IMR-90 (cell line): ENCODE data around the gene MCRS1. TPM values are rescaled to one million over a fixed set of nuclear protein-coding genes. Genes with fewer than 3 reads are reported as not detected.

ENCODE experiments used
- ATAC-seq: fragments of 200-7000 bp; cut with Tn5 transposase; 2 replicates; pipeline ENCODE4 v1.9.1; 2020; ENCODE audit warnings: low read depth, mild to moderate bottlenecking, moderate library complexity
- BruUV-seq: library from RNA; stranded (reverse); fragments of 400-500 nt; replicated peaks from 2 replicates; lab custom pipeline; 2021; lab: Mats Ljungman, UMichigan
- CTCF ChIA-PET: fragments of 300-600 bp; formaldehyde crosslinking; extraction: SDS; loops from one replicate; lab custom pipeline; 2021; ENCODE audit warnings: antibody characterized with exemption; lab: Yijun Ruan, JAX
- POLR2A ChIA-PET: fragments of 300-600 bp; sonication (Branson Sonifier 250); formaldehyde crosslinking; loops from one replicate; lab custom pipeline; 2022; ENCODE audit warnings: antibody characterized with exemption; ENCODE audit not compliant: unreplicated experiment; lab: Charles Lee
- DNase-seq: peaks from one replicate; pipeline ENCODE4 v3.0.0; 2013
- H2AFZ ChIP-seq: replicated peaks from 2 replicates; pipeline ENCODE3; 2013; ENCODE audit warnings: low read length, mild to moderate bottlenecking; ENCODE audit not compliant: poor library complexity
- H2AK5ac ChIP-seq: 2 replicates; pipeline ENCODE4 v1.6.1; 2013; ENCODE audit warnings: low read depth, low read length, inconsistent platforms
- H2AK9ac ChIP-seq: replicated peaks from 2 replicates; pipeline ENCODE3; 2013; ENCODE audit warnings: mild to moderate bottlenecking, low read depth, low read length, moderate library complexity; ENCODE audit not compliant: poor library complexity
- H2BK120ac ChIP-seq: 2 replicates; pipeline ENCODE4 v1.6.1; 2013; ENCODE audit warnings: low read depth, low read length, inconsistent platforms
- H2BK15ac ChIP-seq: 3 replicates; pipeline ENCODE4 v1.6.1; 2013; ENCODE audit warnings: low read depth, low read length, inconsistent platforms
- H2BK20ac ChIP-seq: 2 replicates; pipeline ENCODE4 v1.6.1; 2013; ENCODE audit warnings: low read depth, mild to moderate bottlenecking, inconsistent platforms, low read length, moderate library complexity
- H2BK5ac ChIP-seq: 2 replicates; pipeline ENCODE4 v1.6.1; 2013; ENCODE audit warnings: mild to moderate bottlenecking, low read depth, low read length, inconsistent platforms; ENCODE audit not compliant: poor library complexity, severe bottlenecking
- H3K14ac ChIP-seq: replicated peaks from 2 replicates; pipeline ENCODE4 v1.6.1; 2013; ENCODE audit warnings: low read depth, low read length, inconsistent platforms
- H3K18ac ChIP-seq: 2 replicates; pipeline ENCODE4 v1.6.1; 2013; ENCODE audit warnings: low read depth, low read length, control low read depth
- H3K23ac ChIP-seq: 2 replicates; pipeline ENCODE4 v1.6.1; 2013; ENCODE audit warnings: low read depth, low read length, inconsistent platforms
- H3K27ac ChIP-seq: 2 replicates; pipeline ENCODE4 v1.5.1; 2013; ENCODE audit warnings: mild to moderate bottlenecking, control low read depth, low read length; ENCODE audit not compliant: insufficient read depth
- H3K27me3 ChIP-seq: 2 replicates; pipeline ENCODE4 v1.6.1; 2013; ENCODE audit warnings: low read length; ENCODE audit not compliant: control insufficient read depth, insufficient read depth
- H3K36me3 ChIP-seq: 2 replicates; pipeline ENCODE4 v1.6.1; 2013; ENCODE audit warnings: low read length, mixed read lengths; ENCODE audit not compliant: control insufficient read depth, insufficient read depth
- H3K4ac ChIP-seq: 2 replicates; pipeline ENCODE4 v1.6.1; 2013; ENCODE audit warnings: low read depth, low read length, inconsistent platforms
- H3K4me1 ChIP-seq: 2 replicates; pipeline ENCODE4 v1.6.1; 2013; ENCODE audit warnings: low read length, mixed read lengths; ENCODE audit not compliant: control insufficient read depth, insufficient read depth
- H3K4me2 ChIP-seq: 2 replicates; pipeline ENCODE4 v1.6.1; 2013; ENCODE audit warnings: low read depth, mild to moderate bottlenecking, control low read depth, low read length, moderate library complexity
- H3K4me3 ChIP-seq: 2 replicates; pipeline ENCODE4 v1.5.1; 2013; ENCODE audit warnings: low read depth, mild to moderate bottlenecking, control low read depth, low read length, moderate library complexity; ENCODE audit not compliant: insufficient read depth
- H3K56ac ChIP-seq: 2 replicates; pipeline ENCODE4 v1.6.1; 2013; ENCODE audit warnings: low read length, inconsistent platforms; ENCODE audit not compliant: insufficient read depth; ENCODE audit errors: extremely low read depth
- H3K79me1 ChIP-seq, 2 experiments: 2 replicates each; pipeline ENCODE4 v1.6.1; 2013; ENCODE audit warnings: low read length in 2 of 2, inconsistent platforms in 1 of 2, low read depth in 1 of 2
- H3K9ac ChIP-seq: 2 replicates; pipeline ENCODE4 v1.6.1; 2013; ENCODE audit warnings: low read depth, low read length, control low read depth
- H3K9me1 ChIP-seq: 2 replicates; pipeline ENCODE4 v1.6.1; 2013; ENCODE audit warnings: low read length, inconsistent platforms; ENCODE audit not compliant: insufficient read depth
- H3K9me3 ChIP-seq: 2 replicates; pipeline ENCODE4 v1.6.1; 2013; ENCODE audit warnings: low read length; ENCODE audit not compliant: control insufficient read depth, insufficient read depth
- H4K20me1 ChIP-seq: 2 replicates; pipeline ENCODE4 v1.6.1; 2013; ENCODE audit warnings: low read length, inconsistent platforms; ENCODE audit not compliant: insufficient read depth
- H4K5ac ChIP-seq: 2 replicates; pipeline ENCODE4 v1.6.1; 2013; ENCODE audit warnings: mild to moderate bottlenecking, low read depth, low read length, control low read depth
- H4K8ac ChIP-seq, 2 experiments: 2 replicates each; pipeline ENCODE4 v1.6.1; 2013; ENCODE audit warnings: low read depth in 2 of 2, low read length in 2 of 2, control low read depth in 1 of 2, inconsistent platforms in 1 of 2
- H4K91ac ChIP-seq: 2 replicates; pipeline ENCODE4 v1.6.1; 2013; ENCODE audit warnings: low read depth, low read length, inconsistent platforms; ENCODE audit not compliant: insufficient read depth
- CTCF ChIP-seq: conservative IDR thresholded peaks from 2 replicates; pipeline ENCODE4 v1.5.1; 2012; ENCODE audit warnings: mild to moderate bottlenecking, low read depth, low read length, improper control_type of control experiment
- WGBS, 2 experiments: methylation state at CpG; one replicate each; pipeline versions ENCODE4 v1.1.5 to v1.1.7; 2013; ENCODE audit warnings: missing lambda C conversion rate in 2 of 2; ENCODE audit not compliant: insufficient read length in 1 of 2; ENCODE audit errors: extremely low coverage in 2 of 2; 5-methylcytosine and 5-hydroxymethylcytosine counted together
- dilution Hi-C: fragments of 300-500 bp; cut with HindIII; formaldehyde crosslinking; loops from one replicate; pipeline ENCODE4 v1.14.3; 2018; ENCODE audit warnings: low sequenced_read_pairs; ENCODE audit not compliant: unreplicated experiment
- in situ Hi-C: fragments of 300-500 bp; cut with MboI; formaldehyde crosslinking; loops from 3 replicates; pipeline ENCODE4 v1.14.3; 2019; ENCODE audit warnings: low sequenced_read_pairs, inconsistent platforms, mixed read lengths
- intact Hi-C: fragments of 100-400 bp; cut with micrococcal nuclease; formaldehyde crosslinking; loops from 2 replicates; pipeline ENCODE4 v1.10.0; 2022
- polyA plus RNA-seq, 3 experiments: library from polyadenylated mRNA; depleted of rRNA; stranded (reverse); fragments of >200 nt; gene quantifications; 2 replicates each; pipeline ENCODE4 v1.2.3, GENCODE V29; 2012; ENCODE audit warnings: low replicate concordance in 1 of 3
- total RNA-seq: library from RNA; depleted of rRNA; stranded (reverse); fragments of >200 nt; gene quantifications from 2 replicates; pipeline ENCODE4 v1.2.3, GENCODE V29; 2012
- TF ChIP-seq, protein P1 (sequence below): fragments of 150-350 bp; IDR thresholded peaks from 2 replicates; pipeline ENCODE4 v1.6.1; 2016; ENCODE audit warnings: low read depth, mild to moderate bottlenecking, low read length, moderate library complexity, borderline replicate concordance

The MCRS1 gene
- total and polyA plus RNA-seq, 2 of the 4 experiments (the other 2 are of a cell fraction), result 72.9 to 73.2 TPM

- no peak overlapping the region for H2BK20ac ChIP-seq
- H2AFZ ChIP-seq, result no peak overlapping the region
- H4K91ac ChIP-seq, result no peak overlapping the region
- DNase-seq (peak; percentile 12), ATAC-seq (peak; percentile 24; the same call in 1 of the 2 replicates)
- WGBS, 2 experiments, result no CpG with 5 or more reads among the region's 1 CpG
- H3K9me1 ChIP-seq, result no peaks in the 10 kb centered on the region; the same call in 1 of the 2 replicates
- no peaks in the 10 kb centered on the region for H3K4me1 ChIP-seq
- ChIA-PET POLR2A (no interaction called here), CTCF (no interaction called here)
- dilution Hi-C loops (no loop called here), intact Hi-C loops (no loop called here), in situ Hi-C loops (no loop called here)
- H3K36me3 ChIP-seq, result no peaks in the 10 kb centered on the region
- no peak overlapping the region for H3K23ac ChIP-seq
- no peaks in the 10 kb centered on the region for H3K27me3 ChIP-seq
- BruUV-seq, result no TSS peak
- H3K9ac ChIP-seq, result no peak overlapping the region
- no peak overlapping the region for H2BK120ac ChIP-seq
- H2BK5ac ChIP-seq, result no peak overlapping the region
- H4K8ac ChIP-seq, result no peak overlapping the region
- no peak overlapping the region for H3K4ac ChIP-seq
- no peak overlapping the region for H3K4me2 ChIP-seq
- no peak overlapping the region for H2AK5ac ChIP-seq
- no peak overlapping the region for H3K18ac ChIP-seq
- no peaks in the 10 kb centered on the region for H4K20me1 ChIP-seq
- no peaks in the 10 kb centered on the region for H3K9me3 ChIP-seq
- TF ChIP-seq, protein P1, sequence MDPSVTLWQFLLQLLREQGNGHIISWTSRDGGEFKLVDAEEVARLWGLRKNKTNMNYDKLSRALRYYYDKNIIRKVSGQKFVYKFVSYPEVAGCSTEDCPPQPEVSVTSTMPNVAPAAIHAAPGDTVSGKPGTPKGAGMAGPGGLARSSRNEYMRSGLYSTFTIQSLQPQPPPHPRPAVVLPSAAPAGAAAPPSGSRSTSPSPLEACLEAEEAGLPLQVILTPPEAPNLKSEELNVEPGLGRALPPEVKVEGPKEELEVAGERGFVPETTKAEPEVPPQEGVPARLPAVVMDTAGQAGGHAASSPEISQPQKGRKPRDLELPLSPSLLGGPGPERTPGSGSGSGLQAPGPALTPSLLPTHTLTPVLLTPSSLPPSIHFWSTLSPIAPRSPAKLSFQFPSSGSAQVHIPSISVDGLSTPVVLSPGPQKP, result no peak
- peak; percentile 17; the same call in 1 of the 2 replicates for TF ChIP-seq CTCF
- no peak overlapping the region for H3K4me3 ChIP-seq
- H2BK15ac ChIP-seq, result no peak overlapping the region
- H3K79me1 ChIP-seq, result no peaks in the 10 kb centered on the region
- H4K5ac ChIP-seq, result no peak overlapping the region
- no peak overlapping the region for H3K14ac ChIP-seq
- H2AK9ac ChIP-seq, result no peak overlapping the region
- H3K56ac ChIP-seq, result no peak overlapping the region
- H3K27ac ChIP-seq, result no peak overlapping the region
Observed at GRCh38 chr12:49609875-49610154, 41.9 kb upstream of the MCRS1 start.
